ENCODE measurements around the gene MUC4.
A peak's percentile ranks its signal among the peaks of the same experiment; 100 is the strongest.
"Not testable (repeated sequence)": the region's sequence is repeated elsewhere in the genome, so short reads cannot be mapped to it uniquely, and the experiment has no call there.

The MUC4 gene

DNA sequence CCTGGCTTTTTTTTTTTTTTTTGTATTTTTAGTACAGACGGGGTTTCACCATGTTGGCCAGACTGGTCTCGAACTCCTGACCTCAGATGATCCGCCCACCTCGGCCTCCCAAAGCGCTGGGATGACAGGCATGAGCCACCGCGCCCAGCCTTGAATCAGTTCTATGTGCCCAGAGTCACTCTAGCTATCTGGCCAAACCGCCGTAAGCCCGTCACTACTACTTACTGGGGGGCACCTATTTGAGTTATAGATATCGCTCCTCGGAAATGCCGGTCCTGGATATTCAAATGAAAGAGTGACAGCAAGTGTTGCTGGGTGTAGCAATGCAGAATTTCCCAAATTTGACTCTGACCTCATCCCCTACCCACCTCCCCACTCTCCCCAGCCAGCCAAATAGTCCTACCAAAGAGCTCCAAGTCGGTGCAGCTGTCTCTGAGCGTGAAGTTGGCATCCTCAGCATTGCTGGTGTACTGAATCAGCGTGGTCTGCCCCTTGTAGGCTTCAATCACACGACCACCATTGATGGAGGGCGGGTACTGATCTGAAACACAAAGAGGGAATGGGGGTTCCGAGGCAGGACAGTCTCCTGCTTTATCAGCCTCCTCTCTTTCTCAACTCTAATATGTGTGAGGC, 52.9 kb downstream of the MUC4 start:
- no peak for DNase-seq

GRCh38 chr3:195757827-195758226, 53.9 kb downstream of the MUC4 start:
- no peak for DNase-seq

DNA sequence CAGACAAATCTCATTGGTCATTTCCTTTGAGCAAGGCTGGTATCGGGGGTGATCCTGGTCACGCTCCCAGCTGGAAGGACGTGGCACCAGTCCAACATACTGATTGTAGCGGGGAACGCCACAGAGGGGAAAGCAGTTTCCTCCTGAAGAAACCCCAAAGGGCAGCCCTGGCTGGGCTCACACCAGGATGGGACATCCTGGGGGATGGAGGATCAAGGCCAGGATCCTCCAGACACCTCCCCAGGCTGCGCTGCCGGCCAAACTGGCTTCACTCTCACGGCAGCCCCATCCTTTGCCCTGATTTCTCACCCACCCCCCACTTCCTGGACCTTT, 54.3 kb downstream of the MUC4 start:
- no peak for DNase-seq

DNA sequence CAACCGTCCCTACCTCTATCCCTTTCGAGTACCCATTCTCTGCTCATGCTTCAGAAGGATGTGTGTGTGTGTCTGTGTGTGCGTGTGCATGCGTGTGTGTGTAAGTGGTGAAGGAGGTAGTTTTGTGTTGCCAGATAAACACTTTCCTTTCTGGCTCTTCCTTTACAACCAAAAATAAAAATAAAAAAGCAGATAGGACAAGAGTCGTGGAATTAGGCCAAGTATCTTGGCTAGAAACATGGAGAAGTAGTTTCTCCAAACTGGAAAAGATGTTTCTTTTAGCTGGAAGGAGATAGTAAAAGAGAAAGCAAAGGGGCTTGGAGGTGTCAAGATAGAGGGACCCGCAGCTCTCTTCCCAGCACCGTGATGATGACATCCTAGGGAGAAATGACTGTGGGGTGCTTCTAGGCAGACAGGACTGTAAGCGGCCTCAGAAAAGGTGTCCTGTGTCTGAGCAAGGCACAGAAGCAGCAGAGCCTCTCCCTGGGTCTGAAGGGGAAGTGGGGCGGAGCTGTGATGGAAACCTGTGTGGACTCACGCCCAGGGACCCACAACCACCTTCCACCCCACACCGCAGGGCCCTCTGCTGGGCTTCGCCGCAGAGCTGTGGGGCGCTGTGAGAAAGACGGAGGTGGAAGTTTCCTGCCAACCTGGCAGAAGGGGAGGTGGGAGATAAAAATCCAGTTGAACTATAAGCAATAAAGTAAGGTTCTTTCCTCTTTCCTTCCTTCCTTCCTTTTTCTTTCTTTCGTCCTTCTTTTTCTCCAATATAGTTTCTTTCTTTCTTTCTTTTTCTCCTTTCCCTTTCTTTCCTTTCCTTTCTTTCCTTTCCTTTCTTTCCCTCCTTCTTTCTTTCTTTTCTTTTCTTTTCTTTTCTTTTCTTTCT, 55.7 kb downstream of the MUC4 start:
- no peak for DNase-seq

GRCh38 chr3:195755391-195755790, 56.3 kb downstream of the MUC4 start:
- no peak for DNase-seq

- no peak for DNase-seq
These were observed 56.8 kb downstream of the MUC4 start for GRCh38 chr3:195754906-195755305.

GRCh38 chr3:195754141-195754540, 57.6 kb downstream of the MUC4 start:
- no peak for DNase-seq

DNA sequence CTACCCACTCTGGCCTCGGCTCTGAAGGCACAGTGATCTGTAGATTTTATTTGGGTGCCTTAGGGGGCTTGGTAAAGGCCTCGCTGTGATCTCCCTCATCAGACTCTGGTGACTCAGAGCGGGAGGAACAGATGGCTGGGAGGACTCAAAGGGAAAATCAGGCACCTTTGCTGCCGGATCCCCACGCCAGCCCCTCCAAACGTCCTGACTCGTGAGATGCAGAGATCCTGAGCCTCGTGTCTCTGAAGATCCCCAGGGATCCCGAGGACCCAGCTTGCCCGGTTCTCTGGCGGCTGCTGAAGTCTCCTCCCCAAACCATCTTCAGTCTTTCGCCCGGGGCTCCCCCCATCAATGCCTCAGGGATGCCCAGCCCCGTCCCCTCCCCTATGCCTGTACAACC, 58.1 kb downstream of the MUC4 start:
- no peak for DNase-seq

GRCh38 chr3:195752546-195753331, 59.0 kb downstream of the MUC4 start:
- DNase-seq: no peak

GRCh38 chr3:195752066-195752465, 59.7 kb downstream of the MUC4 start:
- no peak for DNase-seq

GRCh38 chr3:195751560-195751959, 60.2 kb downstream of the MUC4 start:
- peak; percentile 71 to 73 for DNase-seq

- no peak for DNase-seq
These were observed 60.8 kb downstream of the MUC4 start for GRCh38 chr3:195750797-195751520.

DNA sequence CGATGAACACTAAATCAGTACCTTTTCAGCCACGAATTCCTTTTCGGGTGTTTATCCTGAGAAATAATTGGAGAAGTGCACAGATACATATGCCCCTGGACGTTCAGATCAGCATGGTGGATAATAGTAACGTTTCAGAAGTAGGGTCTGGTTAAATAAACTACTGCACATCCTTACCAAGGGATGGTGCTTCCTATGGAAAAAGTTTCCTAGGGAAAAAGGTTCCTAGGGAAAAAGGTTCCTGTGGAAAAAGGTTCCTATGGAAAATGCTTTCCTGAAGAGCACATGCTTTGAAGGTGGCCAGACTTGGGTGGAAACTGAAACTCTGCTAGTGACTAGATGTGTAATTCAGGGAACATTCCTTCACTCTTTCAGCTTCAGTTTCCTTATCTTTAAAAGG, 62.6 kb downstream of the MUC4 start:
- not testable (repeated sequence) for DNase-seq

- no peak for DNase-seq
These were observed 63.1 kb downstream of the MUC4 start for GRCh38 chr3:195748661-195749060.

- DNase-seq: no peak
These were observed 65.0 kb downstream of the MUC4 start for GRCh38 chr3:195746751-195747150.

GRCh38 chr3:195746346-195746745, 65.4 kb downstream of the MUC4 start:
- no peak for DNase-seq

GRCh38 chr3:195744437-195744836, 67.3 kb downstream of the MUC4 start:
- DNase-seq: no peak

DNA sequence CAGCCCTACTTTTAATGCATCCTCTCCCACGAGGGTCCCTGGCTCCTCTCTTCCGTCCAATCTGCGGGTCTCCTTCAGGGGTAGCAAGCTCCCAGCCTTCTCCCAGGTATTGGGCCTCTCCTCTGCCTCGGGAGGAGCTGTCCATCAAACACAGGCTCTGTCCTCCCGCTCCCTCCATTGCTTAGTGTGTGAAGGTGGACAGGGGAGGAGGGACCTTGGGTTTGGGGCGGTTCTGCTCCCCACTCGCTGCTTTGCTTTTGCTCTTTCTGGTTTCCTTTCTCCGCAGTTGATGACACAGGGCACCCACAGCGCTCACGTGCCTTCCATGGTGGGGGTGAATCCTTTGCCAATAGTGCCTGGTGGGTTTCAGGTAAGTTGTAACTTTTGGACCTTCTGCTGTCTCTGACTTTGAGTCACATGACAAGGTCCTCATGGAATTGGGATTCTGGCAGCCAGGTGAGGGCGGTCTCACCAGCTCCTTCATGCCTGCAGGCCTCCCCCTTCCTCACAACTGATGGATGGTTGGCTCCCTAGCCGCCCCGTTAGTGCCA, 72.1 kb downstream of the MUC4 start:
- DNase-seq: no peak

- no peak for DNase-seq
These were observed 73.3 kb downstream of the MUC4 start for GRCh38 chr3:195738274-195739044.

DNA sequence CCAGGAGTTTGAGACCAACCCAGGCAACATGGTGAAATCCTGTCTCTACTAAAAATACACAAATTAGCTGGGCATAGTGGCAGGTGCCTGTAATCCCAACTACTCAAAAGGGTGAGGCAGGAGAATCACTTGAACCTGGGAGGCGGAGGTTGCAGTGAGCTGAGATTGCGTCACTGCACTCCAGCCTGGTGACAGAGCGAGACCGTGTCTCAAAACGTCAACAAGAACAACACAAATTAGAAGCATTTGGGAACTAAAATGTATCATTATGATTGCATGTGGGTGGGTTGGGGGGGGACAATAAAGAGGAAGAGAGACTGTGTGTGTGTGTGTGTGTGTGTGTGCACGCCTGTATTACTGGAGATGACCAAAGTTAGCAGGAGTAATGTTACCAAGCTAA, 73.9 kb downstream of the MUC4 start:
- DNase-seq: not testable (repeated sequence)

GRCh38 chr3:195736866-195737490, 74.8 kb downstream of the MUC4 start:
- no peak for DNase-seq
